Right lobe of liver (tissue), 4 donors: Measurements from ENCODE around the gene SDK1.

Experiments used
- POLR2A ChIP-seq: fragments of 450-650 bp; IDR thresholded peaks from one replicate; pipeline ENCODE4 v1.6.1; 2017; ENCODE audit warnings: antibody characterized with exemption, mild to moderate bottlenecking
- TF ChIP-seq, protein P1 (sequence below), 4 donors: fragments of 200-600 bp in 3 of 4; fragments of 450-650 bp in 1 of 4; IDR thresholded peaks; one replicate each; pipeline versions ENCODE4 v1.5.1 to v1.8.0; 2016 to 2022; ENCODE audit warnings: antibody characterized with exemption in 4 of 4, mild to moderate bottlenecking in 2 of 4
- donor health status: DM: no; HTN: no; CAD: no.
- donor health status: DM: no; HTN: no; CAD: no.
- donor health status: DM: no; HTN: yes; CAD: no.

DNA sequence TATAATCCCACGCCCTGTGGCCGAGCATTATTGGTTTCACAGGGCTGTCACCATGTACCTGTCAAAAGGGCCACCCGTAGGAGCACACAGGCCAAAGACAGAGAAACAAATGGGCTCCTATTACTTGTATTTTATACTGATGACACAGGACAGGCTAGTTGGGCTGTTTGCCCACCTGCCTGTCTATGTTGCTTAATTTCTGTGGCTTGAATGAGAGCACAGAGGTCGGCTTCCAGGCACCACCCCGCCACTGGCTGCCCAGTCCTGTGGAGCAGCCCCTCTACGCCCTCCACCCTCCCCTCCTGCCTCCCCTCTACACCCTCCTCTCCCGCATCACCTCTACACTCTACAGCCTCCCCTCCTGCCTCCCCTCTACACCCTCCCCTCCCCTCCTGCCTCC lies 652.9 kb downstream of the SDK1 start:
- TF ChIP-seq, protein P1, sequence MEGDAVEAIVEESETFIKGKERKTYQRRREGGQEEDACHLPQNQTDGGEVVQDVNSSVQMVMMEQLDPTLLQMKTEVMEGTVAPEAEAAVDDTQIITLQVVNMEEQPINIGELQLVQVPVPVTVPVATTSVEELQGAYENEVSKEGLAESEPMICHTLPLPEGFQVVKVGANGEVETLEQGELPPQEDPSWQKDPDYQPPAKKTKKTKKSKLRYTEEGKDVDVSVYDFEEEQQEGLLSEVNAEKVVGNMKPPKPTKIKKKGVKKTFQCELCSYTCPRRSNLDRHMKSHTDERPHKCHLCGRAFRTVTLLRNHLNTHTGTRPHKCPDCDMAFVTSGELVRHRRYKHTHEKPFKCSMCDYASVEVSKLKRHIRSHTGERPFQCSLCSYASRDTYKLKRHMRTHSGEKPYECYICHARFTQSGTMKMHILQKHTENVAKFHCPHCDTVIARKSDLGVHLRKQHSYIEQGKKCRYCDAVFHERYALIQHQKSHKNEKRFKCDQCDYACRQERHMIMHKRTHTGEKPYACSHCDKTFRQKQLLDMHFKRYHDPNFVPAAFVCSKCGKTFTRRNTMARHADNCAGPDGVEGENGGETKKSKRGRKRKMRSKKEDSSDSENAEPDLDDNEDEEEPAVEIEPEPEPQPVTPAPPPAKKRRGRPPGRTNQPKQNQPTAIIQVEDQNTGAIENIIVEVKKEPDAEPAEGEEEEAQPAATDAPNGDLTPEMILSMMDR (IDR thresholded peaks at IDR 0.05) = no peak
- no peak for TF ChIP-seq POLR2A
